Naive thymus-derived CD8-positive, alpha-beta T cell (primary cell): ENCODE data around the gene CDH3. TPM values are rescaled to one million over a fixed set of nuclear protein-coding genes. Genes with fewer than 3 reads are reported as not detected.

Experiments
- ATAC-seq, 2 donors: fragments of 150-1000 bp; cut with Tn5 transposase in 1 of 2; sonication (Bioruptor Pico), chemical (Tn5 transposase) in 1 of 2; 1 replicate in 1 of 2; 2 replicates in 1 of 2; pipeline ENCODE4 v1.10.0; 2021; ENCODE audit warnings: mild to moderate bottlenecking in 2 of 2, moderate library complexity in 2 of 2
- POLR2A ChIA-PET: fragments of 350-600 bp; sonication (Branson Sonifier 250); formaldehyde crosslinking; loops from one replicate; lab custom pipeline; 2021; ENCODE audit warnings: antibody characterized with exemption; lab: Charles Lee
- DNase-seq, 10 donors: peaks; one replicate each; pipeline versions ENCODE4 v3.0.0 to v3.0.0-alpha.2; 2020 to 2022
- H3K27ac Mint-ChIP-seq, 10 donors: one replicate each; pipeline ENCODE4 v1.8.0; 2020 to 2022; ENCODE audit warnings: mild to moderate bottlenecking in 10 of 10, mixed read lengths in 10 of 10, moderate library complexity in 4 of 10, inconsistent platforms in 1 of 10
- H3K27me3 Mint-ChIP-seq, 5 donors: one replicate each; pipeline ENCODE4 v1.8.0; 2021 to 2022; ENCODE audit warnings: mixed read lengths in 5 of 5
- H3K36me3 Mint-ChIP-seq, 3 donors: one replicate each; pipeline ENCODE4 v1.8.0; 2020 to 2022; ENCODE audit warnings: mixed read lengths in 3 of 3, mild to moderate bottlenecking in 2 of 3, inconsistent platforms in 1 of 3
- H3K4me1 Mint-ChIP-seq, 4 donors: one replicate each; pipeline ENCODE4 v1.8.0; 2021 to 2022; ENCODE audit warnings: mixed read lengths in 4 of 4
- H3K4me3 Mint-ChIP-seq, 10 donors: one replicate each; pipeline ENCODE4 v1.8.0; 2020 to 2022; ENCODE audit warnings: mild to moderate bottlenecking in 10 of 10, mixed read lengths in 10 of 10, moderate library complexity in 6 of 10, inconsistent platforms in 1 of 10
- H3K9me3 Mint-ChIP-seq, 9 donors: one replicate each; pipeline ENCODE4 v1.8.0; 2020 to 2022; ENCODE audit warnings: mixed read lengths in 9 of 9, mild to moderate bottlenecking in 3 of 9, inconsistent platforms in 1 of 9, moderate library complexity in 1 of 9
- polyA plus RNA-seq, 3 donors: library from polyadenylated mRNA; unstranded; fragments of 300-500 nt; fragmentation: Illumina TruSeq; gene quantifications; one replicate each; pipeline ENCODE4 v1.2.3, GENCODE V29; 2021
- total RNA-seq, 8 experiments: library from RNA in 2 of 8; stranded (reverse) in 2 of 8; gene quantifications; one replicate each; pipeline ENCODE4 v1.2.3 and lab custom pipeline; 2021 to 2026

Gene CDH3
- total and polyA plus RNA-seq, 5 experiments from 2014 or later: 0.29 to 0.60 TPM; not detected in 3

DNA sequence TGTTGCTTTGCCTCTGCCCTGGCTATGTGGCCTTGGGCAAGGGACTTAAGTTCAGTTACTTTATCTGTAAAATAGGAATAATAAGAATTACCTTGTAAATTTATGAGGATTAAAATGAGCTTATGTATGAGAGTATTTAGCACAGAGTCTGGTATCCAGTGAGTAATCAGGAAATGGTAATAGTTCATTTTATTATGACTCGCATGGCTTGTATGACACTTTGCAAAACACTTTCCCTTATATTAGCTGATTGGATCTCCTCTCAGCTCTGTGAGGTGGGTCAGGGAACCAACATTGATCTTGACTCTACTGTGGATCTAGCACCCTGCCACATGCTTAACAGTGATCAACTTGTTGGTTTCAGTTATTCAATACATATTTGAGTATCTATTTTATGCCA lies 8.3 kb upstream of the CDH3 start:
- Mint-ChIP-seq H3K4me1 (peaks cover 0 to 2% (median 0%) of the 10 kb centered on the region in 4 donors), H3K9me3 (no peaks in the 10 kb centered on the region), H3K27ac (no peak overlapping the region), H3K27me3 (peaks cover 0 to 13% (median 9%) of the 10 kb centered on the region in 5 donors), H3K4me3 (no peak overlapping the region), H3K36me3 (peaks cover 0 to 5% (median 0%) of the 10 kb centered on the region in 3 donors)
- POLR2A ChIA-PET: no interaction called here
- ATAC-seq (no peak), DNase-seq (no peak)

DNA sequence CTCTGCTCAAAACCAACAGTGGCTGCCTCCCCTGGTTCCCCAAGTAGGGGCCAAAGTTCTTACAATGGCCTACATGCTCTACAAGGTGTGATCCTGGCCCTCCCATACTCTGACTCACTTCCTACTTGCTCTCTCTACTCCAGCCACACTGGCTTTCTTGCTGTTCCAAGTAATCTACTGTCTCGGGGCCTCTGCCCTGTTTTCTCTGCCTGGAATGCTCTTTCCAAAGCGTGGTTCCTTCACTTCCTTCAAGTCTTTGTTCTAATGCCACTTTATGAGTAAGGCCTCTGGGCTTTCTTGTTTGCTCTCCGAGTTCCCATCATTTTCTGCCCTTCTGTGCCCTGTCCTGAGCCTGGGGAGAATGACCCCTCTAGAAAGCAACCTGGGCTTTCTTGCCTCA lies 4.1 kb upstream of the CDH3 start:
- H3K27me3 Mint-ChIP-seq: peaks cover 13 to 47% (median 27%) of the 10 kb centered on the region in 5 donors
- ATAC-seq (no peak), DNase-seq (no peak)
- POLR2A ChIA-PET: interaction anchor here (0.7 kb wide), 1 partner anchor 201 kb away, joined by 3 read pairs; no protein-coding TSS in a partner anchor
- peaks cover 0 to 2% (median 0%) of the 10 kb centered on the region in 9 donors for H3K9me3 Mint-ChIP-seq
- peaks cover 2 to 17% (median 12%) of the 10 kb centered on the region in 4 donors for H3K4me1 Mint-ChIP-seq
- H3K27ac Mint-ChIP-seq: no peak overlapping the region
- no peak overlapping the region for H3K4me3 Mint-ChIP-seq
- peaks cover 0 to 5% (median 4%) of the 10 kb centered on the region in 3 donors for H3K36me3 Mint-ChIP-seq

DNA sequence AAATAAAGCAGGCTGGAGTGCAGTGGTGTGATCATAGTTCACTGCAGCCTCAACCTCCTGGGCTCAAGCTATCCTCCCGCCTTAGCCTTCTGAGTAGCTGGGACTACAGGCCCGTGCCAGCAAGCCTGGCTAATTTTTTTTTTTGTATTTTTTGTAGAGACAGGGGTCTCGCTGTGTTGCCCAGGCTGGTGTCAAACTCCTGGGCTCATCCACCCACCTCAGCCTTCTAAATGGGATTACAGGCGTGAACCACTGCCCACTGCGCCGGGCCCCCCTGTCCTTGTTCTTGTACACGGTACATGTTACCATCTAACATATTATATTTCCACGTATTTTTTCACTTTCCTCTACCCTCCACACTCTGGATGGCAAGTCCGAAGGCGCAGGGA lies 3.1 kb upstream of the CDH3 start:
- Mint-ChIP-seq H3K4me3 (peak overlapping the region in 1 of 10 donors; percentile 42), H3K4me1 (peaks cover 2 to 25% (median 15%) of the 10 kb centered on the region in 4 donors), H3K27me3 (peaks cover 13 to 53% (median 32%) of the 10 kb centered on the region in 5 donors), H3K9me3 (peaks cover 0 to 2% (median 0%) of the 10 kb centered on the region in 9 donors), H3K36me3 (peaks cover 0 to 5% (median 4%) of the 10 kb centered on the region in 3 donors), H3K27ac (no peak overlapping the region)
- ATAC-seq: no peak
- no peak for DNase-seq
- POLR2A ChIA-PET: no interaction called here

DNA sequence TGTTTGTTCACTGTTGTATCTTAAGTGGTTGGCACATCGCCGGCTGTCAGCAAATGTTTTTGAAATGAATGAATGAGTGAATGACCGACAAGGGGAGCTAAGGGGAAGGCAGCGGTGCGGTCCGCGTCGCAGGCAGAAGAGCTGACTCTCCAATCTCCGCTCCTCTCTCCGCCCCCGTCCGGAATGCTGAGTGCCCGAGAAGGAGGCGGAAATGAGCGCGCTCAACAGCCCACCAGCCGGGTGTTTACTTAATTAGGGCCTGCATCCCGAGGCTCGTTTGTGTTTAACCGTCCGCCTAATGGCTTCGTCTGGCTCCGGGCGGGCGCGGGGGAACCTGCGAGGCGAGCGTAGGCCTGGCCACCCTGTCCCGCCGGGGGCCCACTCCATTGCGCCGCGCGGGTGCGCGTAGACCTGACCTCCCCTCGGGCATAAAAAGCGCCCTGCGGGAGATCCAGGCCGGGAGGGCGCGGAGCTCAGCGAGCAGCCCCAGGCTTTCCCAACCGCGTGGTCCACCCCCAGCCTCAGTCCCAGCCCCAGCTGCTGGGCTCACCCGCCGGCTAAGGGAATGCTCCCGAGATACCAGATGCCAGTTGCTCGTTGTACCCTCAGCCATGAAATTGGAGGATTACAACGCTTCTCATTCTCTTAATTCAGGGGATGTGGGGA lies 2.5 kb upstream of the CDH3 start:
- peak overlapping the region in 1 of 10 donors; percentile 42 for H3K4me3 Mint-ChIP-seq
- peaks cover 15 to 57% (median 37%) of the 10 kb centered on the region in 5 donors for H3K27me3 Mint-ChIP-seq
- peak overlapping the region in 1 of 10 donors; percentile 34 for H3K27ac Mint-ChIP-seq
- POLR2A ChIA-PET: no interaction called here
- ATAC-seq: no peak
- DNase-seq: no peak
- H3K9me3 Mint-ChIP-seq: peaks cover 0 to 3% (median 0%) of the 10 kb centered on the region in 9 donors
- H3K4me1 Mint-ChIP-seq: peaks cover 2 to 25% (median 15%) of the 10 kb centered on the region in 4 donors
- peaks cover 0 to 5% (median 4%) of the 10 kb centered on the region in 3 donors for H3K36me3 Mint-ChIP-seq

DNA sequence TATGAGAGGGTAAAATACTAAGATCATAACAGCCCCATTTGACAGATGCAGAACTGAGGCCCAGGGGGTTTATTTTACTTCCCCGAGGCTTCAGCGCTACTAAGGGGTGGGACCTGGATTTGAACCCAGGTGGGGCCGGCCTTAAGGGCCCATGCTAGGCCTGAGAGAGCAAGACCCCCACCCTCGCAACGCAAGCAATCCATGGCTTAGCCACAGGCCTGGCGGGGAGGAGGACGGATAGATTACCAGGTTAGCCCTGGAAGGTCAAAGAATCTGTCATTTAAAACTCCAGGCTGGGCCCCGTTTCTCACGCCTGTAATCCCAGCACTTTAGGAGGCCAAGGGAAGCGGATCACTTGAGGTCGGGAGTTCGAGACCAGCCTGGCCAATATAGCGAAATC lies 1.9 kb upstream of the CDH3 start:
- Mint-ChIP-seq H3K27ac (peak overlapping the region in 1 of 10 donors; percentile 29), H3K9me3 (peaks cover 0 to 4% (median 0%) of the 10 kb centered on the region in 9 donors), H3K36me3 (peaks cover 0 to 5% (median 4%) of the 10 kb centered on the region in 3 donors), H3K4me1 (peaks cover 2 to 25% (median 15%) of the 10 kb centered on the region in 4 donors), H3K27me3 (peaks cover 19 to 63% (median 43%) of the 10 kb centered on the region in 5 donors), H3K4me3 (peak overlapping the region in 2 of 10 donors; percentile 59 to 67)
- no peak for ATAC-seq
- POLR2A ChIA-PET: no interaction called here
- no peak for DNase-seq

DNA sequence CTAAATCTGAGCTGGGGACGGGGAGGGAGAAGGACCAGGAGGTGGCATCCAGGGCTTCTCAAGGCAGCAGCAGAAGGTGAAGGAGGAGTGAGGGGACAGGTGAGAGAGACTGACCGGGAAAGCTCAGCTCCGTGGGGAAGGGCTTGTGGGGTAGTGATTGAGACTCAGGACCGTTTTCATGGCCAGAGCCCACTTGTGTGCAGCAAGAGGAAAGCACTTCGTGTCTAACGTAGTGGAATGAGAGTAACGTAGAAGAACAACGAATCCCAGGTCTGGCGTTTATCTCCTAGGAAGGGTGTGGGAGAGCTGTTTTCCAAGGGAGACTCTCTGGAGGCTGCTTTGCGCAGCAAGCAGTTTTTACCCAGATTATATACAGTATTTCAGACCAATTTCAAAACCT lies 1.3 kb upstream of the CDH3 start:
- DNase-seq: no peak
- POLR2A ChIA-PET: no interaction called here

DNA sequence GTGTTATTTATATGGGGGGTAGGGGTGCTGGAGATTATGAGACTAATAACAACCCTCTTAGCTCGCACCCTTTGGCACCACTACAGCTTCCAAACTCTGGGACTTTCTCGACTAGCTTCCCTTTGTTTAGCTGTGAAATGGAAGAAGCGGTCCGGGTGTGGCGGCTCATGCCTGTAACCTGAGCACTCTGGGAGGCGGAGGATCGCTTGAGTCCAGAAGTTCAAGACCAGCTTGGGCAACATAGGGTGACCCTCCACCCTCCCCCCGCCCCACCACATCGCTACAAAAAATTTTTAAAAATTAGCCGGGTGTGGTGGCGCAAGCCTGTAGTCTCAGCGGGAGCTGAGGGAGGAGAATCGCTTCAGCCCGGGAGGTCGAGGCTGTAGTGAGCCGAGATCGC lies 814 bp upstream of the CDH3 start:
- POLR2A ChIA-PET: no interaction called here

More for the DNA sequence above, 1.3 kb upstream of the CDH3 start:
- Mint-ChIP-seq H3K27me3 (peaks cover 20 to 70% (median 45%) of the 10 kb centered on the region in 5 donors), H3K27ac (no peak overlapping the region), H3K36me3 (peaks cover 0 to 5% (median 4%) of the 10 kb centered on the region in 3 donors), H3K4me1 (peaks cover 2 to 25% (median 15%) of the 10 kb centered on the region in 4 donors), H3K9me3 (peaks cover 0 to 4% (median 0%) of the 10 kb centered on the region in 9 donors), H3K4me3 (peak overlapping the region; percentile 39 to 76 (median 63))
- no peak for ATAC-seq

DNA sequence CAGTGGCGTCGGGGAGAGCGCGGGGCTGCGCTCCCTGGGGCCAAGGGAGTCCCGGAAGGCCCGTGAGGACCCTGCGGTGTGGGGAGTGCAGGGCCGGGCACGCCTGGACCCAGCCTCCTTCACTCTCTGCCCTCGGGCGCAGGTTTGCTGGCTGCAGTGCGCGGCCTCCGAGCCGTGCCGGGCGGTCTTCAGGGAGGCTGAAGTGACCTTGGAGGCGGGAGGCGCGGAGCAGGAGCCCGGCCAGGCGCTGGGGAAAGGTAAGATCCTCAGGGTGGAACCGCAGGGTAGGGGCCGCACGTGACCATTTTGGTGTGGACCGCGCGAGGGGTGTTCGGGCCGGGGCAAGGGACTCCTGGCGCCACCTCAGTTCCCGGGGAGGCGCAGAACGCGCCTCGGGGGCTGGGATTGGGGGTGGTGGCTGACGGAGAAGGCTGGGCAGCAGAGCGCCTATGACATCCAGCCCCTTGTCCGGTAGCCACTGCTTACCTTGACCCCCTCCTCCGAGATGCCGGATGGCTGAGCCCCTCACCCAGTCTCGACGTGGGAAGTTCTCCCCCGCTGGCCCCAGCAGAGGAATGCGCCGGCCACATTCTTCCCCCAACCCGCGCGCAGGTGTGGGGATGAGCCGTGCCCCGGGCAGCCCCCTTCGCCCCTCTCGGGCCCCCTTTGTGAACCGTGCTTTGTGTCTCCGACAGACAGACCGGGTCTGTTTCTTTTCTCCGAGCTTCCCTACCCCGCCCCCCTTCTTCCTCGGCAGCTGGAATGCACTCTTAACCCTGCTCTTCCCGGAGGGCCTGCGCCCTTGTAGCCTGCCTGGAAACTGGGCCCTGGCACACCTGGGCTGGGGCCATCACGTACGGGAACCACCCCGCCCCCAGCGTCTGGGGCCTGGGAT lies 631 bp downstream of the CDH3 start:
- peaks cover 26 to 83% (median 52%) of the 10 kb centered on the region in 5 donors for H3K27me3 Mint-ChIP-seq
- peaks cover 0 to 4% (median 4%) of the 10 kb centered on the region in 3 donors for H3K36me3 Mint-ChIP-seq
- ATAC-seq (peak; percentile 30 to 49), DNase-seq (no peak)
- H3K4me3 Mint-ChIP-seq: peak overlapping the region in 8 of 10 donors; percentile 4 to 67 (median 50)
- POLR2A ChIA-PET: no interaction called here
- H3K4me1 Mint-ChIP-seq: peaks cover 2 to 25% (median 15%) of the 10 kb centered on the region in 4 donors
- H3K27ac Mint-ChIP-seq: no peak overlapping the region
- H3K9me3 Mint-ChIP-seq: peaks cover 0 to 4% (median 0%) of the 10 kb centered on the region in 9 donors

More for the DNA sequence above, 814 bp upstream of the CDH3 start:
- peaks cover 0 to 4% (median 0%) of the 10 kb centered on the region in 9 donors for H3K9me3 Mint-ChIP-seq
- peak overlapping the region; percentile 19 to 76 (median 70) for H3K4me3 Mint-ChIP-seq
- H3K36me3 Mint-ChIP-seq: peaks cover 0 to 5% (median 4%) of the 10 kb centered on the region in 3 donors
- peaks cover 2 to 25% (median 15%) of the 10 kb centered on the region in 4 donors for H3K4me1 Mint-ChIP-seq
- no peak overlapping the region for H3K27ac Mint-ChIP-seq
- DNase-seq (no peak), ATAC-seq (peak in 1 of 2 donors; percentile 19)
- peaks cover 23 to 74% (median 48%) of the 10 kb centered on the region in 5 donors for H3K27me3 Mint-ChIP-seq

DNA sequence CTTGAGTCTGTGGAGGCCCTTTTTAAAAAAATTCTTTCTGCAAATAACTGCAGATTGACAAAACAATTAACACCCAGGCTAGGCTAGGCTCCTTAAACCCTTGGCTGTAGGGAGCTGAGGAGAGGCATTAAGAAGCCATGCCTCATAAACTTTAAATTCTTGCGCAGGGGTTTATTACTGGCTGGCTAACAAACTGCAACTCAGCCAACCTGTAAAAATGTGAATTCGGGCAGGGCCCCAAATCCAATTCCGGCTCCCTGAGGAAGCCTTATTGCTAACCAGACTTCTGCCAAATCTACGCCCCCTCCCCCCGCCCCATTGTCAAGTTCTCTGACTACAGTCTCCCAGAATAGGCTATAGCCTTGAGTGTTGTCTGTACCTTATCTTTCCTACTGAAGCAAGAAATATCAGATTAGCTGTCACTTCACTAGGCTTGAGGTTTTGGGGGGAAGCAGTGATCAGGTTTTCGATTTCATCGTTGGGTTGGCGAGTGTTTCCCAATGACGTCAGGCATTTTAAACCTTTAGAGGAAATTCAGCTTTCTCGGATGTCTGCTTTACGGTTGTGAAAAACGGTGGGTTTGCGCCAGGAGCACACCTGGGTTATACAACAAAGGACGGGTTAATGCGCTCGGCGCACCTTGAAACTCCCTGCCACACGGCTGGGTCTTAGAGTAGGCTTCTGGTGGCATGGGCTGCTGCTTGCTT lies 2.0 kb downstream of the CDH3 start:
- peaks cover 2 to 25% (median 15%) of the 10 kb centered on the region in 4 donors for H3K4me1 Mint-ChIP-seq
- ATAC-seq: no peak
- peaks cover 0 to 4% (median 0%) of the 10 kb centered on the region in 3 donors for H3K36me3 Mint-ChIP-seq
- H3K27me3 Mint-ChIP-seq: peaks cover 22 to 80% (median 49%) of the 10 kb centered on the region in 5 donors
- no peak for DNase-seq
- peaks cover 0 to 4% (median 0%) of the 10 kb centered on the region in 9 donors for H3K9me3 Mint-ChIP-seq
- H3K27ac Mint-ChIP-seq: no peak overlapping the region
- no peak overlapping the region for H3K4me3 Mint-ChIP-seq
- POLR2A ChIA-PET: no interaction called here

DNA sequence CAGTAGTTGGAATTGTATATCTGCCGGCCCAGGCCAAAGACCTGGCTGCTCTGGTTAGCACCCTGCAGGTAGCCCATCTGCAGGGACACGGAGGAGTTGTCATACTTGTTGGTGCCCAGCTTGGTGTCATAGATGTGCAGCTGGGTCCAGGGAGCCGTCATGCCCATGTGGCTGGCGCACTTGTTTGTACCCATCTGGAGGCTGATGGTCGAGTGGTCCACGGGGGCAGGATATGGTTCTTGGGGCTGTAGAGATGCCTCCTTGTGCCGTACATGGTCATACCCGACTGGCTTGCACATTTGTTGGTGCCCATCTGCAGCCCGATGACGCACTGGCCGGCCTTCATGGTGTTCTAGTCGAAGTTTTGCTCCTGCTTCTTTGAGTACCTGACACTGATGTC lies 6.0 kb downstream of the CDH3 start:
- Mint-ChIP-seq H3K27me3 (peaks cover 13 to 56% (median 37%) of the 10 kb centered on the region in 5 donors), H3K4me1 (peaks cover 0 to 6% (median 2%) of the 10 kb centered on the region in 4 donors), H3K27ac (no peak overlapping the region), H3K9me3 (peaks cover 0 to 2% (median 0%) of the 10 kb centered on the region in 9 donors), H3K4me3 (no peak overlapping the region), H3K36me3 (no peaks in the 10 kb centered on the region)
- POLR2A ChIA-PET: no interaction called here
- ATAC-seq (no peak), DNase-seq (no peak)

DNA sequence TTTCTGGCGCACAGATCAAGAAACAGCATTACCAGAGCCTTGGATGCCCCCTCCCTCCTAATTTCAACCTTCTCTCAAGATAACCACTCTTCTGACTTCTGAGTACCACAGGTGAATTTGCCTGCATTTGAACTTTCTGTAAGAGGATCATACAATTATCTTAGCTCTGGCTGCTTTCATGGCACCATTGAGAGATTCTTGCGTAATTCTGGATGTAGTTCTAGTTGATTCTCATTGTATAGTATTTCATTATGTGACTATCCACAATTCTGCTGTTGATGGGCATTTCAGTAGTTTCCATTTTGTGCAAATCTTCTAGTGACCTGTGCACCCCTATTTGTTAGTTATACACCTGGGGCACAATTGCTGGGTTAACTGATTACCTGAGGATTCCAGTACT lies 7.5 kb downstream of the CDH3 start:
- ATAC-seq (no peak), DNase-seq (no peak)
- Mint-ChIP-seq H3K27me3 (peaks cover 10 to 47% (median 38%) of the 10 kb centered on the region in 5 donors), H3K4me1 (no peaks in the 10 kb centered on the region), H3K9me3 (peaks cover 0 to under 1% (median 0%) of the 10 kb centered on the region in 9 donors), H3K36me3 (no peaks in the 10 kb centered on the region), H3K4me3 (no peak overlapping the region), H3K27ac (no peak overlapping the region)
- POLR2A ChIA-PET: no interaction called here

DNA sequence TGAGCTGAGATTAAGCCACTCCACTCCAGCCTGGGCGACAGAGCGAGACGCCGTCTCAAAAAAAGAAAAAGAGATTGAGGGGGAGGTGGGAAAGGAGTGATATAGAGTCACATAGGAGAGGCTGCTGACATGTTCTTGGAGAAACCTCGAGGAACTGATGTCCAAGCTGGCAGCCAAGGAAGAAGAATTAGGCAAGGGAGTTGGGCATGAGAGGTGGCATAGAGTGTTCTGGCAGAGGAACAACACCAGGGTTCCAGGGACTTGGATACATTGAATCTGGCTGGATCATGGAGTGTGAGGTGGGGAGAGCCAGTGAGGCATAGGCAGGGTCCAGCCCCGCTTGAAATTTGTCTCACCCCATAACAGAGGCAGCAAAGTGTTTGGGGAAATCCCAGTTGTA lies 10.7 kb downstream of the CDH3 start:
- Mint-ChIP-seq H3K4me1 (no peaks in the 10 kb centered on the region), H3K4me3 (no peak overlapping the region), H3K27me3 (peaks cover 0 to 21% (median 19%) of the 10 kb centered on the region in 5 donors), H3K36me3 (no peaks in the 10 kb centered on the region), H3K27ac (no peak overlapping the region), H3K9me3 (no peaks in the 10 kb centered on the region)
- no peak for DNase-seq
- no peak for ATAC-seq
- POLR2A ChIA-PET: no interaction called here
